ENCODE data around the gene FGD3. TPM values are rescaled to one million over a fixed set of nuclear protein-coding genes. Genes with fewer than 3 reads are reported as not detected.
A peak's percentile ranks its signal among the peaks of the same experiment; 100 is the strongest.

The FGD3 gene
- total and polyA plus RNA-seq, 4 donors = 5.8 to 17.2 (median 10.8) TPM

- WGBS (ENCODE audit: insufficient coverage) = 72% methylated on average over 10 of the region's 17 CpGs
- no peak for DNase-seq (ENCODE audit: low read depth in 4 of 6, low spot score in 6 of 6)
- no peak overlapping the region for H3K4me3 ChIP-seq (ENCODE audit: low read depth, low read length)
- no peaks in the 10 kb centered on the region for H3K9me3 ChIP-seq (ENCODE audit: control insufficient read depth, insufficient read depth, low read length)
- no peaks in the 10 kb centered on the region for H3K27me3 ChIP-seq (ENCODE audit: control insufficient read depth, insufficient read depth, low read length)
- H3K4me1 ChIP-seq (ENCODE audit: control insufficient read depth, insufficient read depth, low read length) = peaks cover 33% of the 10 kb centered on the region
- H3K36me3 ChIP-seq (ENCODE audit: control insufficient read depth, insufficient read depth, low read length) = peaks cover 16% of the 10 kb centered on the region
- H3K27ac ChIP-seq (ENCODE audit: low read depth, low read length) = no peak overlapping the region
Measured at GRCh38 chr9:92965759-92966517, 18.6 kb downstream of the FGD3 start.

GRCh38 chr9:92966518-92966800 is 19.1 kb downstream of the FGD3 start:
- H3K4me1 ChIP-seq (ENCODE audit: control insufficient read depth, insufficient read depth, low read length) = peaks cover 37% of the 10 kb centered on the region
- no peaks in the 10 kb centered on the region for H3K9me3 ChIP-seq (ENCODE audit: control insufficient read depth, insufficient read depth, low read length)
- WGBS (ENCODE audit: insufficient coverage) = 94% methylated on average over 4 of the region's 5 CpGs
- H3K4me3 ChIP-seq (ENCODE audit: low read depth, low read length) = no peak overlapping the region
- no peaks in the 10 kb centered on the region for H3K27me3 ChIP-seq (ENCODE audit: control insufficient read depth, insufficient read depth, low read length)
- peaks cover 16% of the 10 kb centered on the region for H3K36me3 ChIP-seq (ENCODE audit: control insufficient read depth, insufficient read depth, low read length)
- no peak for DNase-seq (ENCODE audit: low read depth in 4 of 6, low spot score in 6 of 6)
- H3K27ac ChIP-seq (ENCODE audit: low read depth, low read length) = no peak overlapping the region

- H3K4me3 ChIP-seq (ENCODE audit: low read depth, low read length) = no peak overlapping the region
- H3K4me1 ChIP-seq (ENCODE audit: control insufficient read depth, insufficient read depth, low read length) = peaks cover 37% of the 10 kb centered on the region
- H3K27ac ChIP-seq (ENCODE audit: low read depth, low read length) = no peak overlapping the region
- 90% methylated on average over 6 of the region's 8 CpGs for WGBS (ENCODE audit: insufficient coverage)
- no peak for DNase-seq (ENCODE audit: low read depth in 4 of 6, low spot score in 6 of 6)
- no peaks in the 10 kb centered on the region for H3K9me3 ChIP-seq (ENCODE audit: control insufficient read depth, insufficient read depth, low read length)
- H3K27me3 ChIP-seq (ENCODE audit: control insufficient read depth, insufficient read depth, low read length) = no peaks in the 10 kb centered on the region
- peaks cover 16% of the 10 kb centered on the region for H3K36me3 ChIP-seq (ENCODE audit: control insufficient read depth, insufficient read depth, low read length)
Measured at GRCh38 chr9:92968081-92968480, 20.8 kb downstream of the FGD3 start.

- no peak for DNase-seq (ENCODE audit: low read depth in 4 of 6, low spot score in 6 of 6)
- 80% methylated on average over 12 of the region's 19 CpGs for WGBS (ENCODE audit: insufficient coverage)
- Histone ChIP-seq H3K9me3 (ENCODE audit: control insufficient read depth, insufficient read depth, low read length) (no peaks in the 10 kb centered on the region), H3K4me1 (ENCODE audit: control insufficient read depth, insufficient read depth, low read length) (peaks cover 32% of the 10 kb centered on the region), H3K36me3 (ENCODE audit: control insufficient read depth, insufficient read depth, low read length) (peaks cover 18% of the 10 kb centered on the region), H3K4me3 (ENCODE audit: low read depth, low read length) (no peak overlapping the region), H3K27ac (ENCODE audit: low read depth, low read length) (no peak overlapping the region), H3K27me3 (ENCODE audit: control insufficient read depth, insufficient read depth, low read length) (no peaks in the 10 kb centered on the region)
Measured at GRCh38 chr9:92969516-92970466, 22.5 kb downstream of the FGD3 start.

- H3K4me3 ChIP-seq (ENCODE audit: low read depth, low read length) = no peak overlapping the region
- WGBS (ENCODE audit: insufficient coverage) = 60% methylated on average over 3 of the region's 5 CpGs
- H3K4me1 ChIP-seq (ENCODE audit: control insufficient read depth, insufficient read depth, low read length) = peaks cover 25% of the 10 kb centered on the region
- H3K9me3 ChIP-seq (ENCODE audit: control insufficient read depth, insufficient read depth, low read length) = no peaks in the 10 kb centered on the region
- peak overlapping the region; percentile 22 for H3K27ac ChIP-seq (ENCODE audit: low read depth, low read length)
- no peaks in the 10 kb centered on the region for H3K27me3 ChIP-seq (ENCODE audit: control insufficient read depth, insufficient read depth, low read length)
- DNase-seq (ENCODE audit: low read depth in 4 of 6, low spot score in 6 of 6) = peak in 2 of 6 donors; percentile 76 to 88
- H3K36me3 ChIP-seq (ENCODE audit: control insufficient read depth, insufficient read depth, low read length) = peaks cover 19% of the 10 kb centered on the region
Measured at GRCh38 chr9:92970467-92970923, 23.2 kb downstream of the FGD3 start.

GRCh38 chr9:92971121-92971520 is 23.8 kb downstream of the FGD3 start:
- no CpG with 5 or more reads among the region's 5 CpGs for WGBS (ENCODE audit: insufficient coverage)
- no peak overlapping the region for H3K4me3 ChIP-seq (ENCODE audit: low read depth, low read length)
- peaks cover 22% of the 10 kb centered on the region for H3K4me1 ChIP-seq (ENCODE audit: control insufficient read depth, insufficient read depth, low read length)
- H3K9me3 ChIP-seq (ENCODE audit: control insufficient read depth, insufficient read depth, low read length) = no peaks in the 10 kb centered on the region
- H3K36me3 ChIP-seq (ENCODE audit: control insufficient read depth, insufficient read depth, low read length) = peaks cover 23% of the 10 kb centered on the region
- no peak for DNase-seq (ENCODE audit: low read depth in 4 of 6, low spot score in 6 of 6)
- H3K27me3 ChIP-seq (ENCODE audit: control insufficient read depth, insufficient read depth, low read length) = no peaks in the 10 kb centered on the region
- H3K27ac ChIP-seq (ENCODE audit: low read depth, low read length) = no peak overlapping the region

GRCh38 chr9:92971776-92972175 is 24.5 kb downstream of the FGD3 start:
- DNase-seq (ENCODE audit: low read depth in 4 of 6, low spot score in 6 of 6) = no peak
- no CpG with 5 or more reads among the region's 1 CpG for WGBS (ENCODE audit: insufficient coverage)
- Histone ChIP-seq H3K4me3 (ENCODE audit: low read depth, low read length) (no peak overlapping the region), H3K36me3 (ENCODE audit: control insufficient read depth, insufficient read depth, low read length) (peaks cover 25% of the 10 kb centered on the region), H3K9me3 (ENCODE audit: control insufficient read depth, insufficient read depth, low read length) (no peaks in the 10 kb centered on the region), H3K27ac (ENCODE audit: low read depth, low read length) (no peak overlapping the region), H3K27me3 (ENCODE audit: control insufficient read depth, insufficient read depth, low read length) (no peaks in the 10 kb centered on the region), H3K4me1 (ENCODE audit: control insufficient read depth, insufficient read depth, low read length) (peaks cover 22% of the 10 kb centered on the region)

GRCh38 chr9:92973700-92974099 is 26.4 kb downstream of the FGD3 start:
- WGBS (ENCODE audit: insufficient coverage) = 90% methylated on average over 4 of the region's 7 CpGs
- no peak overlapping the region for H3K4me3 ChIP-seq (ENCODE audit: low read depth, low read length)
- H3K36me3 ChIP-seq (ENCODE audit: control insufficient read depth, insufficient read depth, low read length) = peaks cover 34% of the 10 kb centered on the region
- no peak overlapping the region for H3K27ac ChIP-seq (ENCODE audit: low read depth, low read length)
- no peaks in the 10 kb centered on the region for H3K9me3 ChIP-seq (ENCODE audit: control insufficient read depth, insufficient read depth, low read length)
- no peaks in the 10 kb centered on the region for H3K27me3 ChIP-seq (ENCODE audit: control insufficient read depth, insufficient read depth, low read length)
- H3K4me1 ChIP-seq (ENCODE audit: control insufficient read depth, insufficient read depth, low read length) = peaks cover 22% of the 10 kb centered on the region
- DNase-seq (ENCODE audit: low read depth in 4 of 6, low spot score in 6 of 6) = no peak

GRCh38 chr9:92974161-92974661 is 26.9 kb downstream of the FGD3 start:
- Histone ChIP-seq H3K4me1 (ENCODE audit: control insufficient read depth, insufficient read depth, low read length) (peaks cover 18% of the 10 kb centered on the region), H3K9me3 (ENCODE audit: control insufficient read depth, insufficient read depth, low read length) (no peaks in the 10 kb centered on the region), H3K27ac (ENCODE audit: low read depth, low read length) (no peak overlapping the region), H3K4me3 (ENCODE audit: low read depth, low read length) (no peak overlapping the region), H3K27me3 (ENCODE audit: control insufficient read depth, insufficient read depth, low read length) (no peaks in the 10 kb centered on the region), H3K36me3 (ENCODE audit: control insufficient read depth, insufficient read depth, low read length) (peaks cover 34% of the 10 kb centered on the region)
- 90% methylated on average over 10 of the region's 10 CpGs for WGBS (ENCODE audit: insufficient coverage)
- no peak for DNase-seq (ENCODE audit: low read depth in 4 of 6, low spot score in 6 of 6)

Measured in spinal cord (tissue), 10 donors.